Esophagus (tissue), 2 donors: ENCODE measurements around the gene MIA2. TPM values are rescaled to one million over a fixed set of nuclear protein-coding genes. Genes with fewer than 3 reads are reported as not detected.
"Not testable (repeated sequence)": the region's sequence is repeated elsewhere in the genome, so short reads cannot be mapped to it uniquely, and the experiment has no call there.

ENCODE experiments used
- H3K27ac ChIP-seq, 2 donors: one replicate each; pipeline ENCODE4 v1.5.1; 2013; ENCODE audit warnings: low read depth in 2 of 2, mild to moderate bottlenecking in 2 of 2, inconsistent platforms in 1 of 2, low read length in 1 of 2, moderate library complexity in 1 of 2
- H3K27me3 ChIP-seq, 2 donors: one replicate each; pipeline ENCODE4 v1.6.1; 2013; ENCODE audit warnings: low read length in 2 of 2, control low read depth in 1 of 2, mild to moderate bottlenecking in 1 of 2; ENCODE audit not compliant: insufficient read depth in 2 of 2, control insufficient read depth in 1 of 2
- H3K36me3 ChIP-seq, 2 donors: one replicate each; pipeline ENCODE4 v1.6.1; 2013; ENCODE audit warnings: low read length in 1 of 2; ENCODE audit not compliant: control insufficient read depth in 2 of 2, insufficient read depth in 2 of 2
- H3K4me1 ChIP-seq, 2 donors: one replicate each; pipeline ENCODE4 v1.6.1; 2013; ENCODE audit warnings: low read length in 1 of 2; ENCODE audit not compliant: control insufficient read depth in 2 of 2, insufficient read depth in 2 of 2
- H3K4me3 ChIP-seq, 2 donors: one replicate each; pipeline ENCODE4 v1.5.1; 2013; ENCODE audit warnings: low read length in 2 of 2, mild to moderate bottlenecking in 2 of 2, low read depth in 1 of 2, moderate library complexity in 1 of 2
- H3K9me3 ChIP-seq, 2 donors: one replicate each; pipeline ENCODE4 v1.6.1; 2013; ENCODE audit warnings: mild to moderate bottlenecking in 2 of 2, low read depth in 1 of 2, low read length in 1 of 2, moderate library complexity in 1 of 2; ENCODE audit not compliant: control insufficient read depth in 2 of 2, insufficient read depth in 1 of 2
- WGBS, 2 donors: extraction: QIAGEN DNeasy Blood & Tissue Kit; methylation state at CpG; one replicate each; pipeline ENCODE4 v1.1.7; 2013; 5-methylcytosine and 5-hydroxymethylcytosine counted together
- polyA plus RNA-seq, 2 donors: library from polyadenylated mRNA; stranded (reverse); fragments of 200-250 nt; gene quantifications; one replicate each; pipeline ENCODE4 v1.2.3, GENCODE V29; 2013
- donor health status: healthy with polysubstance abuse.
- donor health status: Bipolar disorder and iron deficiency.

MIA2 gene
- polyA plus RNA-seq, 2 donors = 26.2 to 32.1 TPM

DNA sequence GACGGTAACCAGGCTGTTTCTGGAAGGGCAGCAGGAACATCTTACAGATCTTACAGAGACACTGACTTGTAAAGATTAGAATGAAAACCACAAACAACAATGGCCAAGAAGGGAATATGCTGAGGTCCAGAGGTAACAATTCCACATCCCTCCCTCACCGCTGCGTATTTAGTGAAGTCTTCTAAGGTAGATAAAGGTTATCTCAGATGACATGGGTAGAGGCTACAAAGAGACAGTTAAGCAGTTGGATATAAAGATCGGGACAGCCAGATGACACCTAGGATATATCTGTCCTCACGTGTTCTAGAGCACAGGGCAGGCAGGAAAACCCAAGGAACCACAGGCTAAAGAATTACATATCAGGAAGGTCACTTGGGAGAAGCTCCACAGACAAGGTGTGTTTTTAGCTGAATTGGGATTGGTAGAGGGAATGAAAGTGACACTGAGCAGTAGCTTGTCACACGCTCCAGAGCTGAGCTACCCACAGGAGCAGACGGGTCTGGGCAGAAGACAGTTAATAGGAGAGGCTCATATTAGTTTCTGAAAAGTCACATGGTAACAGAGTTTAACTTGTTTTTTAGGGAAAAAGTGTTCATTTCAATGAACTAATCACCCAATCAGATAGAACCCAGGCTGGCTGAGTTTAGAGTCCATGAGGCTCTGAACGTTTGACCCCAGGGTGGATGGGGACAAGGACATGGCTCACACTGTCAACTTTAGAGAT, 83.3 kb downstream of the MIA2 start:
- Histone ChIP-seq H3K4me3 (no peak overlapping the region), H3K36me3 (peaks cover 0 to 3% of the 10 kb centered on the region in 2 donors), H3K4me1 (no peaks in the 10 kb centered on the region), H3K9me3 (no peaks in the 10 kb centered on the region), H3K27ac (no peak overlapping the region), H3K27me3 (no peaks in the 10 kb centered on the region)
- WGBS, 2 donors = 90 to 92% methylated on average over 8 of the region's 8 CpGs

DNA sequence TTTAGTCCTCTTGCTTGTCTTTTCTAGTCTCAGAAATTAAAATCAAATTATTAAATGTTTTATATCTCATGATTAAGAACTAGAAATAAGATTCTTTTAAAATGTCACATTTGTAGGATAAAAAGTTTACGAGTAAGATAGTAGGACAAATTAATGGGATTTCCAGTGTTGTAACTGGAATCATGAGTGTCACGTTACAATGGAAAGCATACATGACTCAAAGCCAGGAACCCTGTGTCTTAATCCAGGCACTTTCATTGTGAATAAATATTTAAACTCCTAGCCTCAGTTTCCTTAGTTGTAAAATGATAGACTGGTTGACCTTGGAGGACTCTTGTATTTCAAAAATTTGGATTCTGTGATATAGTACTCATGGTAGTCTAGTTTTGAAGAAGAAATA, 84.9 kb downstream of the MIA2 start:
- Histone ChIP-seq H3K9me3 (no peaks in the 10 kb centered on the region), H3K27ac (no peak overlapping the region), H3K4me3 (no peak overlapping the region), H3K27me3 (no peaks in the 10 kb centered on the region), H3K4me1 (no peaks in the 10 kb centered on the region), H3K36me3 (peaks cover 0 to 3% of the 10 kb centered on the region in 2 donors)
- WGBS, 2 donors = 85 to 91% methylated on average over 2 of the region's 2 CpGs

DNA sequence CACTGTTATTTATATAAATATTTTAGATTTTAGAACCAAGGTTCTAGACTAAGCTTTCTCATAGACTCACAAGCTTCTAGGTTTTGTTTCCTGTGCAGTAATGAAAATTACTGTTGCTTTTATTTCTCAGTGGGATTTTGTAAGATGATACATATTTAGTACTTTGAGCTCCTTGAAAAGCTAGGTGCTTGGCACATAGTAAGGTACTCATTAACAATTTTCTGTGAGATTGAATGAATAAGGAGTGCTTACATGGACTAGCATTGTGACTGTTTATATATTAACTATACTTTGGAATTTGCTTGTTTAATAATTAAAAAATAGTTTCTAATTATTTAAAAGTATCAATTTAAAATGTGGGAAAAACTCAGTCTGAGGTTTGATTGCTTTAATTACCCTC, 85.7 kb downstream of the MIA2 start:
- Histone ChIP-seq H3K36me3 (peaks cover 0 to 3% of the 10 kb centered on the region in 2 donors), H3K4me3 (no peak overlapping the region), H3K4me1 (no peaks in the 10 kb centered on the region), H3K9me3 (no peaks in the 10 kb centered on the region), H3K27me3 (no peaks in the 10 kb centered on the region), H3K27ac (no peak overlapping the region)

DNA sequence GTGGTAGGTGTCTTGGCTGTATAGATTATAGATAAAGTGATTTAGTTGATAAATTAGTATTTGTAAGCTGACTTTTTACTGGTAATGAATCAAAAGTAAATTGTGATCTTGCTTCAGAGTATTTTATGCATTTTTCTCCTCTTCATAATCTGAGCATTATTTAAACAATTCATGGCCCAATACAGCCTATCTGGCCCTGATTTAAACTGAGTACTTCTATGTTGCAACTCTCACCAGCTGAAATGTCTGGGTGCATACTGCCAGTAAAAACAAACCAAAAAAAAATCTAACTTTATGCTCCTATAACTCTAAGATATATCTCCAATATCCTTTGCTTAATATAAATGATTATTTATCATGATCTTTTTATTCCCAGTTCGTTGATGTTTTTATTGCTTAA, 86.6 kb downstream of the MIA2 start:
- Histone ChIP-seq H3K4me1 (no peaks in the 10 kb centered on the region), H3K36me3 (peaks cover 0 to 3% of the 10 kb centered on the region in 2 donors), H3K9me3 (no peaks in the 10 kb centered on the region), H3K27me3 (no peaks in the 10 kb centered on the region), H3K27ac (no peak overlapping the region), H3K4me3 (no peak overlapping the region)
- WGBS, 2 donors = 98 to 100% methylated on average over 1 of the region's 1 CpG

DNA sequence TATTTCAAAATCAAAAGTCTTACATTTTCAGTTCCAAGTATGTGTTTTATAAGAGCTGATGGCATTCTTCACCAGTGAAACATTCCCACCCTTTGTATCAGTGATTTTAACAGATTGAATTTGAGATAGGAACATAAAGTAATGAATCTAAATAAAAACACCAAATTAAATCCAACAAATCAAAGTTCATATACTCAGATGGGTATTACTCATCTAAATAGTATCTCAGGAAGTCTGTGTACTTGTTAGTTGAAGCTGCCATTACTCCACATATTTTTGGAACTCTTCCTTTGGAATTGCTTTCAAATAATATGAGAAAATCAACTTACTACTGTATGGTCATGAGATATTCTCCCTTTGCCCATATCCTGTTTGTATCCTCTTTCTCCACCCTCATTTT, 89.1 kb downstream of the MIA2 start:
- H3K27me3 ChIP-seq = no peaks in the 10 kb centered on the region
- no peaks in the 10 kb centered on the region for H3K9me3 ChIP-seq
- H3K4me1 ChIP-seq = no peaks in the 10 kb centered on the region
- no peak overlapping the region for H3K27ac ChIP-seq
- no peak overlapping the region for H3K4me3 ChIP-seq
- peaks cover 0 to 2% of the 10 kb centered on the region in 2 donors for H3K36me3 ChIP-seq

DNA sequence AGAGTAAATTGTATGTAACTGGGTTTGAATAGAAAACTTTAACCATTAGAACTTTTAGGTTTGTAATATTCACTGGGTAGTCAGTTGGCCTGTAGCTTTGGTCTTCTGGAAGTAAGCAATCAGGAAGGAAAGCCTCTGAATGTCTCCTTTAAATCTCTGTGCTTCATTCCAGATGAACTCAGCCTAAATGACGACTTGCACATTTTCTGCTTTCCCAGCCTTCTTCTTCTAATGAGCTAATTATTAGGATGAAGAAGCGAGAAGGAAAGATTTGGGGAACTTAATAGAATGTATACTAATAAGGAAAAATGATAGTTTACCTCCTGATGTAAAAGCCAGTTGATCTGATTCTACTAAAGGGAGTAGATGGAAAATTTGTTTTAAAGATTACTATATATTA, 90.4 kb downstream of the MIA2 start:
- H3K4me3 ChIP-seq = no peak overlapping the region
- 87 to 96% methylated on average over 2 of the region's 2 CpGs for WGBS, 2 donors
- H3K36me3 ChIP-seq = peaks cover 0 to 2% of the 10 kb centered on the region in 2 donors
- H3K4me1 ChIP-seq = no peaks in the 10 kb centered on the region
- H3K27me3 ChIP-seq = no peaks in the 10 kb centered on the region
- no peaks in the 10 kb centered on the region for H3K9me3 ChIP-seq
- no peak overlapping the region for H3K27ac ChIP-seq

DNA sequence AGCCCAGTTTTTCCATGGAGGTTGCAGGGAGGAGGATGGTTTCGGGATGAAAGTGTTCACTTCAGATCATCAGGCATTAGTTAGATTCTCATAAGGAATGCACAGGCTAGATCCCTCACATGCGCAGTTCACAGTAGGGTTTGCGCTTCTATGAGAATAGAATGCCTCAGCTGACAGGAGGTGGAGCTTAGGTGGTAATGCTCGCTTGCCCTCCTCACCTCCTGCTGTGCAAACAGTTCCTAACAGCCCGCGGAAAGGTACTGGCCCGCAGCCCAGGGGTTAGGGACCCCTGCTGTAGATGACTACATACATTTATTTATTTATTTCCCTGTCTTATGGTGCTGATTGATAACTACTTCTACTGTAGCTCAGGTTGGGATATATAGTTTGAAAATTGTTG, 105.3 kb downstream of the MIA2 start:
- 68 to 78% methylated on average over 7 of the region's 7 CpGs for WGBS, 2 donors
- Histone ChIP-seq H3K27ac (no peak overlapping the region), H3K36me3 (peaks cover 3% of the 10 kb centered on the region in 2 donors), H3K4me1 (no peaks in the 10 kb centered on the region), H3K27me3 (no peaks in the 10 kb centered on the region), H3K9me3 (no peaks in the 10 kb centered on the region), H3K4me3 (no peak overlapping the region)

DNA sequence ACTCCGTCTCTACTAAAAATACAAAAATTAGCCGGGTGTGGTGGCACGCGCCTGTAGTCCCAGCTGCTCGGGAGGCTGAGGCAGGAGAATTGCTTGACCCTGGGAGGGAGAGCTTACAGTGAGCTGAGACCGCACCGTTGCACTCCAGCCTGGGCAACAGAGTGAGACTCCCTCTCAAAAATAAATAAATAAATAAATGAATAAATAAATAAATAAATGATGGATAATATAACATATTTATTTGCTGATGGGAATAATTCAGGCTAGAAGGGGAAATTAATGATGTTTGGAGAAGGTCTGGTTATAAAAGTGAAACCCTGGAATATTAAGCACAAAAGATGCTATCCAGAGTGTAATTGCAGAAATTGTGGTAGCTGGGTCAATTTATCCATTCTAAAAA, 107.4 kb downstream of the MIA2 start:
- not testable (repeated sequence) for H3K4me3 ChIP-seq, H3K9me3 ChIP-seq, H3K27ac ChIP-seq, H3K4me1 ChIP-seq, H3K36me3 ChIP-seq, H3K27me3 ChIP-seq
- 94 to 97% methylated on average over 7 of the region's 7 CpGs for WGBS, 2 donors

DNA sequence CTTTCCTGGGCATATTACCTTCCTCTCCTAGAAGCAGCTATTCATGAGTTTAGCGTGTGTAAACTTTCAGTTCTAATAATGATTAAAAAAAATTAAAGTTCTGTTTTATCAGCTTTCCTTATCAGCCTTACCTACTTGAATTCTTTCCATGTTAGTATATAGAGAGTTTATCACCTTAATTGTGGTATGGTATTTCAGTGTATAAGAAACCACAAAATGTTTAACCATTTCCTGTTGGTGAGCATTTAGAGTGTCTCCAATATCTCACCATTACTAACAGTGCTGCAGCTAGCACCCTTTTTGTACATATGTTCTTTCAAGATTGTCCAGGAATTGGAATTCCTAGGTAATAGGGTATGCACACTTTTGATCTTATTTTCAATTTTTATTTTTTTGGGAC, 109.1 kb downstream of the MIA2 start:
- H3K4me1 ChIP-seq = no peaks in the 10 kb centered on the region
- no peak overlapping the region for H3K27ac ChIP-seq
- H3K27me3 ChIP-seq = no peaks in the 10 kb centered on the region
- 0 to 30% methylated on average over 1 of the region's 1 CpG for WGBS, 2 donors
- peaks cover 0 to 3% of the 10 kb centered on the region in 2 donors for H3K36me3 ChIP-seq
- H3K4me3 ChIP-seq = no peak overlapping the region
- no peaks in the 10 kb centered on the region for H3K9me3 ChIP-seq

DNA sequence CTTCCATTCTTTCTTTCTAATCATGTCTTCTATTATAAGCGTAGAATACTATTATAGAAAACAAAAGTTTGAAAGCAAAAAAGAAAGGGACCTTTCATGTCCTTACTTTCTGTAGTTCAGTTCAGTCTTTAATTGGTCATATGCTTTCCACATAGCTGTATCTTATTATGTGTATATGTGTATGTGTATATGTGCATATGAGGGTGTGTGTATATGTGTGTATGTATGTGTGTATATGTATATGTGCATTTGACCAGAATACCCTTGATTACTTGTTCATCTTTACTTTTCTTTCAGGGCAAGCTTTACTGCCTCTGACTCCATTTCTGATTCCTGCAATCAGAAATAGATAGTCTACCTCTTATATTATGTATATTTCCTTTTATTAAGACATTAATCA, 109.9 kb downstream of the MIA2 start:
- Histone ChIP-seq H3K27me3 (no peaks in the 10 kb centered on the region), H3K27ac (no peak overlapping the region), H3K36me3 (peaks cover 0 to 3% of the 10 kb centered on the region in 2 donors), H3K9me3 (no peaks in the 10 kb centered on the region), H3K4me1 (no peaks in the 10 kb centered on the region), H3K4me3 (no peak overlapping the region)
- WGBS, 2 donors = 96 to 100% methylated on average over 1 of the region's 1 CpG
